SH-SY5Y (cell line): ENCODE data around the gene SLC30A3.

Experiments
- GATA2 ChIP-seq: IDR thresholded peaks from 2 replicates; pipeline ENCODE4 v1.6.1; 2011; ENCODE audit warnings: mild to moderate bottlenecking, low read depth, low read length
- GATA3 ChIP-seq: IDR thresholded peaks from 2 replicates; pipeline ENCODE4 v1.6.1; 2011; ENCODE audit warnings: low read depth, mild to moderate bottlenecking, low read length, moderate library complexity

DNA sequence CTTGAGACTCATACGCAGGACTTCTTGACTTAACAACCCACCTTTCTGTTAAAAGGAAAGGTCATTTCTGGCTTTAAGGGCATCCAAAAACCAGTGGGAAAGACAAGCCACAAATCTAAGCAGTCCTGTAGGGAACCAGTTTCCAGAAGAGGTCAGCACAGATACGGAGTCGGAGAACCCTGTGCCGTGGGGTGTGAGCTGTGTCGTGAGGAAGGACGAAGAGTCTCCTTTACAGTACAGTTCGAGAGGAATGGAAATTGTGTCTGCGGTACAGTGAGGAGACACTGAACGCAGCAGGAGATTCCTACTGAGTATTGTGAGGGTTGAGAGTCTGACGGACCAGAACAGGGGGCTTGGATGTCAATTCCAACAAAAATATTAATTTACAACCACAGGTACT is 17.7 kb downstream of the SLC30A3 start:
- TF ChIP-seq GATA2 (no peak), GATA3 (no peak)
